ENCODE results near the gene TSSK6. TPM values are rescaled to one million over a fixed set of nuclear protein-coding genes. Genes with fewer than 3 reads are reported as not detected.

Gene TSSK6
- total and polyA plus RNA-seq, 8 donors = 0.93 to 31.7 (median 2.0) TPM; not detected in 1

DNA sequence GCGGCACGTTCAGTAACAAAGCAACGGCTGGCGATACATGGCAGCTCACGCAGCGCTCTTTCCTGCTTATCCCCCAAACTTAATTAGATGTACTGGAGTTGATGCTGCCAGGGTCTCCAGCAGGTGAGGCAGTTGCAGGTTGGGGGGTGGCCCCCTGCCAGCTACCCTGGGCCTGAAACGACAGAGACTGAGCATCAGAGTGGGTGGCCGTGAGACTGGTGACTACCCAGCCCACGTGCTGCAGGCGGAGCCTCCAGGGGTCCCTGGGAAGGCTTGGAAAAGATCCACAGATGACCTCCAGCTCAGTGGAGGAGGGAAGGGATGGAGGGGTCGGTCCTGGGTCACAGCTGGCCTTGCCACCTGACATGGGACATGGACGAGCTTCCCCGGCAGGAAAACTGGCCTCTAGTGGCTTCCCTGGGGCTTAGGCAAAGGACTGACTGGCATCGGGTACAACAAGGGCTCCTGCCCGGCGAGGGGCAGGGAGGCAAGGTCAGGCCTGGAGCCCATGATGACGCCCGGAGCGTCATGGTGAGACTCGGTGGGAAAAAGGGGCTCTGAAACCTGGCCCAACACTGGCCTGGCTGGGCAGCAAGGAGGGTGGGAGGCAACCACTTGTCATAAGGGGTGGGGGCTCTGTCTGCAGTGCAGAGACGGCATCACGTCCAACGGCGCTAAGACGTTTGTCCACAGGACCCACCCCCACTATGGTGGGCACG, 46.8 kb upstream of the TSSK6 start:
- intact Hi-C loops (cut with DNase I; ENCODE audit: low total_unique reads) = no loop called here
- 84 to 91% (median 88%) methylated on average over 25 to 26 of the region's 26 CpGs for WGBS, 5 donors
- no peaks in the 10 kb centered on the region for H3K9me3 ChIP-seq
- H3K27me3 ChIP-seq = no peaks in the 10 kb centered on the region
- no peak for DNase-seq
- no peak overlapping the region for H3K27ac ChIP-seq
- no peaks in the 10 kb centered on the region for H3K4me1 ChIP-seq
- TF ChIP-seq EP300 (IDR thresholded peaks at IDR 0.05) (no peak), POLR2AphosphoS5 (IDR thresholded peaks at IDR 0.05) (no peak), POLR2A (IDR thresholded peaks at IDR 0.05) (no peak)
- TF ChIP-seq, protein P1, sequence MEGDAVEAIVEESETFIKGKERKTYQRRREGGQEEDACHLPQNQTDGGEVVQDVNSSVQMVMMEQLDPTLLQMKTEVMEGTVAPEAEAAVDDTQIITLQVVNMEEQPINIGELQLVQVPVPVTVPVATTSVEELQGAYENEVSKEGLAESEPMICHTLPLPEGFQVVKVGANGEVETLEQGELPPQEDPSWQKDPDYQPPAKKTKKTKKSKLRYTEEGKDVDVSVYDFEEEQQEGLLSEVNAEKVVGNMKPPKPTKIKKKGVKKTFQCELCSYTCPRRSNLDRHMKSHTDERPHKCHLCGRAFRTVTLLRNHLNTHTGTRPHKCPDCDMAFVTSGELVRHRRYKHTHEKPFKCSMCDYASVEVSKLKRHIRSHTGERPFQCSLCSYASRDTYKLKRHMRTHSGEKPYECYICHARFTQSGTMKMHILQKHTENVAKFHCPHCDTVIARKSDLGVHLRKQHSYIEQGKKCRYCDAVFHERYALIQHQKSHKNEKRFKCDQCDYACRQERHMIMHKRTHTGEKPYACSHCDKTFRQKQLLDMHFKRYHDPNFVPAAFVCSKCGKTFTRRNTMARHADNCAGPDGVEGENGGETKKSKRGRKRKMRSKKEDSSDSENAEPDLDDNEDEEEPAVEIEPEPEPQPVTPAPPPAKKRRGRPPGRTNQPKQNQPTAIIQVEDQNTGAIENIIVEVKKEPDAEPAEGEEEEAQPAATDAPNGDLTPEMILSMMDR (IDR thresholded peaks at IDR 0.05) = no peak
- peaks cover 0 to 9% (median 2%) of the 10 kb centered on the region in 4 donors for H3K36me3 ChIP-seq
- H3K4me3 ChIP-seq = no peak overlapping the region

DNA sequence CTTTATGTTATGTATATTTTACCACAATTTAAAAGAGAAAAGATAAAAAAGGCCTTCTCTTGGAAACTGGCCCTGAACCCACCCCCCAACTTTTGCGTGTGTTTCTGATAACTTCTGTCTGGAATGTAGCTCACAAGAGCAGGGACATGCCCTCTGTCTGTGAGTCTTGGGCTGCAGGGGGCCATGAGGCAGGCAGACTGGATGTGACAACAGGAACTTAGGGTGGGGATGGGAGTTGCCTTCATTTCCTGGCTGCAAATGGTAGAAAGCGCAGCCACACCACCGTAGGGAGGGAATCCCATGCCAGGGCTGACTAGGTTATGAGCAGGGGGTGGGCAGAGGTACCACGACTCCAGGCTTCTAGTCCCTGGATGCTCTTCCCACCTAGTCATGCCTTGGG, 44.6 kb upstream of the TSSK6 start:
- Histone ChIP-seq H3K36me3 (peaks cover 0 to 5% (median 0%) of the 10 kb centered on the region in 4 donors), H3K27ac (no peak overlapping the region), H3K9me3 (no peaks in the 10 kb centered on the region), H3K27me3 (peaks cover 0 to 1% (median 0%) of the 10 kb centered on the region in 3 donors), H3K4me3 (no peak overlapping the region), H3K4me1 (no peaks in the 10 kb centered on the region)
- intact Hi-C loops (cut with DNase I; ENCODE audit: low total_unique reads) = no loop called here
- 58 to 85% (median 76%) methylated on average over 4 of the region's 4 CpGs for WGBS, 5 donors
- DNase-seq = no peak
- TF ChIP-seq POLR2A (IDR thresholded peaks at IDR 0.05) (no peak), EP300 (IDR thresholded peaks at IDR 0.05) (no peak), POLR2AphosphoS5 (IDR thresholded peaks at IDR 0.05) (no peak)
- TF ChIP-seq, protein P1 (IDR thresholded peaks at IDR 0.05) = no peak

GRCh38 chr19:19558636-19559035, 43.3 kb upstream of the TSSK6 start:
- peaks cover 0 to 7% (median 0%) of the 10 kb centered on the region in 4 donors for H3K4me1 ChIP-seq
- TF ChIP-seq, protein P1 (IDR thresholded peaks at IDR 0.05) = no peak
- TF ChIP-seq POLR2A (IDR thresholded peaks at IDR 0.05) (no peak), POLR2AphosphoS5 (IDR thresholded peaks at IDR 0.05) (no peak), EP300 (IDR thresholded peaks at IDR 0.05) (no peak)
- H3K4me3 ChIP-seq = no peak overlapping the region
- peak in 1 of 2 donors; percentile 0 for DNase-seq
- no peak overlapping the region for H3K27ac ChIP-seq
- H3K9me3 ChIP-seq = no peaks in the 10 kb centered on the region
- 90 to 94% (median 94%) methylated on average over 13 to 16 of the region's 16 CpGs for WGBS, 5 donors
- intact Hi-C loops (cut with DNase I; ENCODE audit: low total_unique reads) = no loop called here
- H3K27me3 ChIP-seq = peaks cover 0 to 7% (median 0%) of the 10 kb centered on the region in 3 donors
- no peaks in the 10 kb centered on the region for H3K36me3 ChIP-seq

DNA sequence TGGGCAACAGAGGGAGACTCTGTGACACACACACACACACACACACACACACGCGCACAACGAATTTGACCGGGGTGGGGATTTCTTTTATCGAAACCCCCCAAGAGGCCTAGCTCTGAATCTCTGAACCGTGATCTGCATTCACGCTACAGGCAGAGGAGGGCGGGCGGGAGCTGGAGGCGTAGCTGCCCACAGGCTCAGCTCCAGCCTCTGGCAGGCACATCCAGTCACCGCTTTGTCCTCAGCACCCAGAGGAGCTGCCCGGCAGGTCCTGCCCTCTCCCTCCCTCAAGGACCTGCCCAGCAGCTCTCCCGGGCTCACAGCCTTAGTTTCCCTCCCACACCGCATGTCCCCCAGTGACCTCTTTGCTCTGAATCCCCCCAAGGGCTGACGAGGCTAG, 42.7 kb upstream of the TSSK6 start:
- intact Hi-C loops (cut with DNase I; ENCODE audit: low total_unique reads) = no loop called here
- WGBS, 5 donors = 68 to 80% (median 78%) methylated on average over 13 to 15 of the region's 15 CpGs
- TF ChIP-seq, protein P1 (IDR thresholded peaks at IDR 0.05) = no peak
- TF ChIP-seq EP300 (IDR thresholded peaks at IDR 0.05) (no peak), POLR2A (IDR thresholded peaks at IDR 0.05) (no peak), POLR2AphosphoS5 (IDR thresholded peaks at IDR 0.05) (no peak)
- Histone ChIP-seq H3K4me1 (peaks cover 0 to 7% (median 0%) of the 10 kb centered on the region in 4 donors), H3K27me3 (peaks cover 0 to 7% (median 0%) of the 10 kb centered on the region in 3 donors), H3K27ac (no peak overlapping the region), H3K4me3 (no peak overlapping the region), H3K9me3 (no peaks in the 10 kb centered on the region), H3K36me3 (no peaks in the 10 kb centered on the region)
- DNase-seq = peak in 1 of 2 donors; percentile 0
